Vagina (tissue), 2 donors: Measurements from ENCODE around the gene ANKRD16.

Experiments
- POLR2A ChIP-seq, 2 donors: fragments of 450-650 bp; IDR thresholded peaks; one replicate each; pipeline ENCODE4 v1.6.1; 2017; ENCODE audit warnings: antibody characterized with exemption in 2 of 2, mild to moderate bottlenecking in 2 of 2, moderate library complexity in 2 of 2
- POLR2AphosphoS5 ChIP-seq, 2 donors: sonication (generic); formaldehyde crosslinking; IDR thresholded peaks; one replicate each; pipeline ENCODE4 v1.9.0; 2017; ENCODE audit warnings: antibody characterized with exemption in 2 of 2, mild to moderate bottlenecking in 2 of 2, low read depth in 1 of 2; ENCODE audit not compliant: insufficient read depth in 1 of 2
- TF ChIP-seq, protein P1 (sequence below), 3 experiments: fragments of 450-650 bp in 2 of 3; fragments of 200-600 bp in 1 of 3; sonication (generic) in 1 of 3; IDR thresholded peaks; one replicate each; pipeline ENCODE4 v1.5.1; 2017 to 2019; ENCODE audit warnings: antibody characterized with exemption in 3 of 3, mild to moderate bottlenecking in 2 of 3, moderate library complexity in 2 of 3

- TF ChIP-seq, protein P1, sequence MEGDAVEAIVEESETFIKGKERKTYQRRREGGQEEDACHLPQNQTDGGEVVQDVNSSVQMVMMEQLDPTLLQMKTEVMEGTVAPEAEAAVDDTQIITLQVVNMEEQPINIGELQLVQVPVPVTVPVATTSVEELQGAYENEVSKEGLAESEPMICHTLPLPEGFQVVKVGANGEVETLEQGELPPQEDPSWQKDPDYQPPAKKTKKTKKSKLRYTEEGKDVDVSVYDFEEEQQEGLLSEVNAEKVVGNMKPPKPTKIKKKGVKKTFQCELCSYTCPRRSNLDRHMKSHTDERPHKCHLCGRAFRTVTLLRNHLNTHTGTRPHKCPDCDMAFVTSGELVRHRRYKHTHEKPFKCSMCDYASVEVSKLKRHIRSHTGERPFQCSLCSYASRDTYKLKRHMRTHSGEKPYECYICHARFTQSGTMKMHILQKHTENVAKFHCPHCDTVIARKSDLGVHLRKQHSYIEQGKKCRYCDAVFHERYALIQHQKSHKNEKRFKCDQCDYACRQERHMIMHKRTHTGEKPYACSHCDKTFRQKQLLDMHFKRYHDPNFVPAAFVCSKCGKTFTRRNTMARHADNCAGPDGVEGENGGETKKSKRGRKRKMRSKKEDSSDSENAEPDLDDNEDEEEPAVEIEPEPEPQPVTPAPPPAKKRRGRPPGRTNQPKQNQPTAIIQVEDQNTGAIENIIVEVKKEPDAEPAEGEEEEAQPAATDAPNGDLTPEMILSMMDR (IDR thresholded peaks at IDR 0.05), result no peak
- TF ChIP-seq POLR2A (IDR thresholded peaks at IDR 0.05) (no peak), POLR2AphosphoS5 (IDR thresholded peaks at IDR 0.05; ENCODE audit: insufficient read depth in 1 of 2, low read depth in 1 of 2) (no peak)
These were observed 13.9 kb upstream of the ANKRD16 start for GRCh38 chr10:5903563-5903962.
